H1 (cell line): ENCODE data around the gene CERS5. TPM values are rescaled to one million over a fixed set of nuclear protein-coding genes. Genes with fewer than 3 reads are reported as not detected.

ENCODE experiments used
- BACH1 ChIP-seq: IDR thresholded peaks from 2 replicates; pipeline ENCODE4 v1.6.1; 2012; ENCODE audit warnings: low read length, improper control_type of control experiment
- CTCF ChIP-seq, 3 experiments: IDR thresholded peaks; 1 replicate in 2 of 3; 2 replicates in 1 of 3; pipeline versions ENCODE4 v1.5.1 to v1.6.1; 2011; ENCODE audit warnings: low read length in 3 of 3, mild to moderate bottlenecking in 3 of 3, inconsistent platforms in 2 of 3, low read depth in 1 of 3, moderate library complexity in 1 of 3; ENCODE audit not compliant: insufficient read depth in 1 of 3; ENCODE audit errors: control extremely low read depth in 1 of 3
- GTF2F1 ChIP-seq: IDR thresholded peaks from 2 replicates; pipeline ENCODE4 v1.6.1; 2012; ENCODE audit warnings: low read depth, low read length, improper control_type of control experiment, borderline replicate concordance
- JUN ChIP-seq: IDR thresholded peaks from 2 replicates; pipeline ENCODE4 v1.6.1; 2011; ENCODE audit warnings: low read depth, mild to moderate bottlenecking, improper control_type of control experiment, low read length
- RNF2 ChIP-seq: fragments of 200-900, 300-1000 bp; sonication (generic); IDR thresholded peaks from 2 replicates; pipeline ENCODE4 v1.7.1; 2016; ENCODE audit warnings: borderline replicate concordance, low read depth, mild to moderate bottlenecking, antibody characterized with exemption, low read length; ENCODE audit not compliant: poor library complexity, severe bottlenecking; ENCODE audit errors: missing control alignments
- polyA plus RNA-seq, 7 experiments: library from polyadenylated mRNA; depleted of rRNA in 3 of 7; stranded (reverse) in 5 of 7; unstranded in 2 of 7; fragments of >200 nt in 5 of 7; fragments of 200-250 nt in 2 of 7; gene quantifications; 1 replicate in 5 of 7; 2 replicates in 1 of 7; 4 replicates in 1 of 7; pipeline versions ENCODE4 v1.2.1 to v1.2.3, GENCODE V29; 2011 to 2013; ENCODE audit warnings: missing spikeins in 2 of 7, mixed read lengths in 2 of 7
- total RNA-seq: library from RNA; stranded (reverse); fragmentation: NEBNext Ultra II Directional; extraction: Animal tissue kit (Norgen Biotek cat#: 25700); gene quantifications from 2 replicates; pipeline ENCODE4 v1.2.1, GENCODE V29; 2021

Gene CERS5
- total and polyA plus RNA-seq, 2 of the 8 experiments (the other 6 are each of a cell fraction or from before 2014, with no cell fraction given): 69.2 to 119 TPM

- TF ChIP-seq CTCF (IDR thresholded peaks at IDR 0.05; ENCODE audit: control extremely low read depth in 1 of 3, insufficient read depth in 1 of 3, low read depth in 1 of 3, low read length in 3 of 3) (no peak), BACH1 (no peak), JUN (no peak), RNF2 (no peak), GTF2F1 (no peak)
Observed at GRCh38 chr12:50203691-50204090, 36.5 kb upstream of the CERS5 start (continued).
